HCT116 (cell line): ENCODE measurements around the gene ADRA2A. TPM values are rescaled to one million over a fixed set of nuclear protein-coding genes. Genes with fewer than 3 reads are reported as not detected.

Experiments used
- ATAC-seq: fragments of 200-7000 bp; cut with Tn5 transposase; 2 replicates; pipeline ENCODE4 v1.9.1; 2020; ENCODE audit warnings: mild to moderate bottlenecking, moderate library complexity
- BruUV-seq: library from RNA; stranded (reverse); fragments of 400-500 nt; replicated peaks from 2 replicates; lab custom pipeline; 2021; lab: Mats Ljungman, UMichigan
- CTCF ChIA-PET: fragments of 300-600 bp; sonication (Branson Sonifier 250); formaldehyde crosslinking; loops from one replicate; lab custom pipeline; 2021; ENCODE audit warnings: antibody characterized with exemption; lab: Charles Lee
- POLR2A ChIA-PET: fragments of 300-600, 350-600 bp; sonication (Branson Sonifier 250); formaldehyde crosslinking; loops from one replicate; lab custom pipeline; 2021; ENCODE audit warnings: antibody characterized with exemption; lab: Charles Lee
- RAD21 ChIA-PET, 2 experiments: fragments of 300-600 bp; sonication (Branson Sonifier 250); formaldehyde crosslinking; loops; one replicate each; lab custom pipeline; 2023; ENCODE audit warnings: low total read pairs in 2 of 2; ENCODE audit not compliant: uncharacterized antibody in 2 of 2, unreplicated experiment in 2 of 2, low non-redundant PET in 1 of 2; lab: Charles Lee
- DNase-seq: peaks from one replicate; pipeline ENCODE4 v3.0.0-alpha.2; 2010; ENCODE audit warnings: low read depth, low spot score
- H2AFZ ChIP-seq: fragments of 200-600 bp; shearing (Covaris generic), sonication (generic); 2 replicates; pipeline ENCODE4 v1.6.1; 2017; ENCODE audit warnings: low read depth, mixed run types, mixed read lengths, antibody characterized with exemption, low read length; ENCODE audit not compliant: poor library complexity, severe bottlenecking
- H3K27ac ChIP-seq: 2 replicates; pipeline ENCODE4 v1.5.1; 2012; ENCODE audit warnings: low read depth, low read length
- H3K27me3 ChIP-seq: fragments of 200-600 bp; sonication (generic); 2 replicates; pipeline ENCODE4 v1.6.1; 2016; ENCODE audit warnings: mixed run types, low read length, mixed read lengths; ENCODE audit not compliant: insufficient read depth
- H3K36me3 ChIP-seq, 2 experiments: fragments of 200-500 bp in 1 of 2; fragments of 200-600 bp in 1 of 2; sonication (Bioruptor generic) in 1 of 2; sonication (generic) in 1 of 2; 2 replicates each; pipeline versions ENCODE4 v1.5.1 to v1.6.1; 2014 to 2016; ENCODE audit warnings: low read length in 2 of 2, inconsistent platforms in 1 of 2, mixed read lengths in 1 of 2, mixed run types in 1 of 2; ENCODE audit not compliant: insufficient read depth in 2 of 2, control insufficient read depth in 1 of 2
- H3K4me1 ChIP-seq, 2 experiments: fragments of 200-600 bp in 1 of 2; sonication (generic) in 1 of 2; 2 replicates each; pipeline versions ENCODE4 v1.5.1 to v1.6.1; 2012 to 2017; ENCODE audit warnings: low read length in 2 of 2, inconsistent platforms in 1 of 2, mild to moderate bottlenecking in 1 of 2, mixed read lengths in 1 of 2, mixed run types in 1 of 2, moderate library complexity in 1 of 2; ENCODE audit not compliant: insufficient read depth in 2 of 2, control insufficient read depth in 1 of 2
- H3K4me2 ChIP-seq: fragments of 200-600 bp; sonication (generic); 2 replicates; pipeline ENCODE4 v1.6.1; 2017; ENCODE audit warnings: mixed run types, low read length, mixed read lengths
- H3K4me3 ChIP-seq, 2 experiments: fragments of 200-600 bp in 1 of 2; sonication (generic) in 1 of 2; replicated peaks in 1 of 2; 2 replicates each; pipeline ENCODE4 v1.5.1; 2011 to 2016; ENCODE audit warnings: low read length in 2 of 2, control low read depth in 1 of 2, low read depth in 1 of 2, mild to moderate bottlenecking in 1 of 2, mixed read lengths in 1 of 2, mixed run types in 1 of 2
- H3K79me2 ChIP-seq: fragments of 200-600 bp; sonication (generic); 2 replicates; pipeline ENCODE4 v1.6.1; 2017; ENCODE audit warnings: mild to moderate bottlenecking, mixed run types, low read length, moderate library complexity, mixed read lengths; ENCODE audit not compliant: insufficient read depth
- H3K9ac ChIP-seq: fragments of 200-600 bp; sonication (generic); 2 replicates; pipeline ENCODE4 v1.6.1; 2016; ENCODE audit warnings: low read length, mixed read lengths
- H3K9me2 ChIP-seq: fragments of 200-600 bp; sonication (generic), shearing (Covaris generic); 2 replicates; pipeline ENCODE4 v1.6.1; 2017; ENCODE audit warnings: mixed run types, mild to moderate bottlenecking, moderate library complexity; ENCODE audit not compliant: insufficient read depth
- H3K9me3 ChIP-seq, 2 experiments: fragments of 200-500 bp in 1 of 2; fragments of 200-600 bp in 1 of 2; sonication (Bioruptor generic) in 1 of 2; sonication (generic) in 1 of 2; 2 replicates each; pipeline ENCODE4 v1.6.1; 2014 to 2017; ENCODE audit warnings: low read length in 2 of 2, mixed read lengths in 2 of 2, inconsistent platforms in 1 of 2, low read depth in 1 of 2, mild to moderate bottlenecking in 1 of 2, mixed run types in 1 of 2, moderate library complexity in 1 of 2; ENCODE audit not compliant: control insufficient read depth in 1 of 2, insufficient read depth in 1 of 2
- H4K20me1 ChIP-seq: fragments of 200-600 bp; sonication (generic), shearing (Covaris generic); 2 replicates; pipeline ENCODE4 v1.6.1; 2017; ENCODE audit warnings: mixed run types, mild to moderate bottlenecking, moderate library complexity; ENCODE audit not compliant: insufficient read depth
- CEBPB ChIP-seq: IDR thresholded peaks from 2 replicates; pipeline ENCODE4 v1.6.1; 2012; ENCODE audit warnings: low read depth
- EZH2 ChIP-seq: fragments of 200-600 bp; sonication (generic); IDR thresholded peaks from 2 replicates; pipeline ENCODE4 v1.6.1; 2017; ENCODE audit warnings: antibody characterized with exemption, mixed run types
- SP1 ChIP-seq: IDR thresholded peaks from 2 replicates; pipeline ENCODE4 v1.6.1; 2012; ENCODE audit warnings: low read depth
- ZBTB33 ChIP-seq: IDR thresholded peaks from 2 replicates; pipeline ENCODE4 v1.6.1; 2011; ENCODE audit warnings: mild to moderate bottlenecking, low read length, moderate library complexity; ENCODE audit not compliant: insufficient replicate concordance; ENCODE audit errors: extremely low read depth
- intact Hi-C: fragments of 100-400 bp; cut with micrococcal nuclease; formaldehyde crosslinking; loops from 2 replicates; pipeline ENCODE4 v1.10.0; 2022
- total RNA-seq: library from RNA; stranded (reverse); gene quantifications from one replicate; pipeline ENCODE4 v1.2.1, GENCODE V29; 2021; ENCODE audit not compliant: unreplicated experiment

The ADRA2A gene
- total RNA-seq, 1 experiment from 2014 or later, result 0.15 TPM

GRCh38 chr10:111083222-111084095, 6.6 kb downstream of the ADRA2A start:
- no peak overlapping the region for H3K4me3 ChIP-seq
- POLR2A ChIA-PET, result no interaction called here
- no peaks in the 10 kb centered on the region for H3K9me2 ChIP-seq
- H3K9me3 ChIP-seq, result no peaks in the 10 kb centered on the region
- ATAC-seq (no peak), DNase-seq (no peak)
- CTCF ChIA-PET, result no interaction called here
- no peaks in the 10 kb centered on the region for H4K20me1 ChIP-seq
- H3K9ac ChIP-seq, result no peak overlapping the region
- no peaks in the 10 kb centered on the region; the same call in 1 of the 2 replicates for H3K27me3 ChIP-seq
- no peak overlapping the region for H3K4me2 ChIP-seq
- no peak overlapping the region for H3K27ac ChIP-seq
- H3K36me3 ChIP-seq, result no peaks in the 10 kb centered on the region
- TF ChIP-seq EZH2 (no peak), SP1 (no peak), CEBPB (no peak), ZBTB33 (no peak)
- intact Hi-C loops, result no loop called here
- H3K79me2 ChIP-seq, result no peaks in the 10 kb centered on the region
- no peaks in the 10 kb centered on the region for H3K4me1 ChIP-seq
- no peak overlapping the region for H2AFZ ChIP-seq
- BruUV-seq, result no TSS peak
- RAD21 ChIA-PET, result no interaction called here
